ENCODE data around the gene FADS6. TPM values are rescaled to one million over a fixed set of nuclear protein-coding genes. Genes with fewer than 3 reads are reported as not detected.

The FADS6 gene
- total RNA-seq, 1 experiment from 2014 or later: not detected

DNA sequence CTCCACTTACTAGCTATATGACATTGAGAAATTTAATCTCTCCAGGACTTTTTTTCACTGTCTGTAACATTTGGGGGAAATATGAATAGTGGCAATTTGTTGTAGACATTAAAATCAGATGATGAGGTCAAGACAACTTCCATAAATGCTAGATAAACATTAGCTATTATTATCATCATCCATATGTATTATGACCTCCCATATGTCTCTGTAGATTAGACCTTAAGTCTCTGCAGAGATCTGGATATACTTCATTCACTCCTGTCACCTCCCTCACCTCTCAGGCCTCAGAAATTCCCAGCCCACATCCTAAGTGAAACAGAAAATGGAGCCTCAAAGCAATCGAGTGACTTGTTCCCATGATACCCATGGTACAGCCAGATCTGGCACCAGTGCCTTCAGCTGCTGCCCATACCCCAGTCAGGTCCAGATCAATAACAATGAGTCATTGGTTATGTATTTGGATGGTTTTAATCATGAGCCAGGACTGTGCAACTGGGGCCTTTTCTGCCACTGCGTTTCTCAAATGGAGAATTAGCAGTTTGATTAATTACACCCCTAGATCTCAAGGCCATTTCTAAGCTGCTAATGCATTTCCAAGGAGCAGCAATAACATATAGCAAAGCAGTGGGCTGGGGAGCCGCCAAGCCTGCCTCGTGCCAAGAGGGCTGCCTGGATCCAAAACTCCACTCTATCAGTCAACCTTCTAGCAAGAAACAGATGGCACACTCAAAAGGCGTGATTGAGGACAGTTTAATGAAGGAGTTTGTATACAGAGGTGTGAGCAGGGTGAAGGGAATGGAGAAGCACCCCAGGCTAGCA is 18.1 kb downstream of the FADS6 start:
- DNase-seq (ENCODE audit: low read depth, low spot score) (no peak), ATAC-seq (no peak)
- Histone ChIP-seq H3K27ac (ENCODE audit: low read length) (no peak overlapping the region), H3K9me3 (ENCODE audit: control insufficient read depth, insufficient read depth, low read depth, low read length) (no peaks in the 10 kb centered on the region), H3K27me3 (ENCODE audit: control insufficient read depth, insufficient read depth, low read length) (no peaks in the 10 kb centered on the region), H3K4me1 (ENCODE audit: control insufficient read depth, insufficient read depth, low read length) (peaks cover 9% of the 10 kb centered on the region), H3K36me3 (ENCODE audit: control insufficient read depth, insufficient read depth, low read length) (peaks cover 9% of the 10 kb centered on the region; the same call in 1 of the 2 replicates), H3K4me3 (ENCODE audit: low read depth in 2 of 2, low read length in 2 of 2) (no peak overlapping the region)
- BruUV-seq (replicated peaks): no TSS peak
- no peak for TF ChIP-seq TCF7L2 (IDR thresholded peaks at IDR 0.05; ENCODE audit: low read depth, low read length)
- no peak for TF ChIP-seq SIN3A (IDR thresholded peaks at IDR 0.05; ENCODE audit: borderline replicate concordance, insufficient read depth, low read depth, low read length)
- no peak for TF ChIP-seq POLR2AphosphoS5 (IDR thresholded peaks at IDR 0.05; ENCODE audit: low read depth, low read length)
- no peak for TF ChIP-seq CTCF (IDR thresholded peaks at IDR 0.05)
- no peak for TF ChIP-seq REST (IDR thresholded peaks at IDR 0.05; ENCODE audit: insufficient read depth in 1 of 2, low read depth in 2 of 2, low read length in 1 of 2)
- ChIA-PET POLR2A (no interaction called here), CTCF (interaction anchor here (0.5 to 1.4 kb wide), 2 partner anchors 85 to 91 kb away, joined by 3 to 4 read pairs; no protein-coding TSS in a partner anchor)
- intact Hi-C loops (cut with micrococcal nuclease; ENCODE audit: unreplicated experiment): no loop called here
- in situ Hi-C loops (cut with HindIII; ENCODE audit: low pct_unique_long_range_greater_than_20kb, low sequenced_read_pairs): no loop called here

- intact Hi-C loops (cut with micrococcal nuclease; ENCODE audit: unreplicated experiment): no loop called here
- peaks cover 9% of the 10 kb centered on the region for H3K4me1 ChIP-seq (ENCODE audit: control insufficient read depth, insufficient read depth, low read length)
- no peaks in the 10 kb centered on the region for H3K9me3 ChIP-seq (ENCODE audit: control insufficient read depth, insufficient read depth, low read depth, low read length)
- no peak for ATAC-seq
- in situ Hi-C loops (cut with HindIII; ENCODE audit: low pct_unique_long_range_greater_than_20kb, low sequenced_read_pairs): no loop called here
- peaks cover 9% of the 10 kb centered on the region; the same call in 1 of the 2 replicates for H3K36me3 ChIP-seq (ENCODE audit: control insufficient read depth, insufficient read depth, low read length)
- no peak for DNase-seq (ENCODE audit: low read depth, low spot score)
- H3K27me3 ChIP-seq (ENCODE audit: control insufficient read depth, insufficient read depth, low read length): no peaks in the 10 kb centered on the region
- H3K4me3 ChIP-seq (ENCODE audit: low read depth in 2 of 2, low read length in 2 of 2): no peak overlapping the region
- H3K27ac ChIP-seq (ENCODE audit: low read length): peak overlapping the region; percentile 3; the same call in 1 of the 2 replicates
- no peak for TF ChIP-seq SIN3A (IDR thresholded peaks at IDR 0.05; ENCODE audit: borderline replicate concordance, insufficient read depth, low read depth, low read length)
- no peak for TF ChIP-seq REST (IDR thresholded peaks at IDR 0.05; ENCODE audit: insufficient read depth in 1 of 2, low read depth in 2 of 2, low read length in 1 of 2)
- TF ChIP-seq CTCF (IDR thresholded peaks at IDR 0.05): no peak
- TF ChIP-seq POLR2AphosphoS5 (IDR thresholded peaks at IDR 0.05; ENCODE audit: low read depth, low read length): no peak
- TF ChIP-seq TCF7L2 (IDR thresholded peaks at IDR 0.05; ENCODE audit: low read depth, low read length): no peak
- CTCF ChIA-PET: interaction anchor here (0.5 to 1.4 kb wide), 3 partner anchors 86 to 138 kb away, joined by 3 to 6 read pairs (median 4); no protein-coding TSS in a partner anchor
- POLR2A ChIA-PET: no interaction called here
- BruUV-seq (replicated peaks): no TSS peak
Observed at GRCh38 chr17:74874615-74875037, 18.8 kb downstream of the FADS6 start.

Data from Panc1 (cell line).